HFFc6 (cell line): Measurements from ENCODE around the gene STK33. TPM values are rescaled to one million over a fixed set of nuclear protein-coding genes. Genes with fewer than 3 reads are reported as not detected.

Source experiments
- DNase-seq: peaks from one replicate; pipeline ENCODE4 v3.0.0-alpha.2; 2018
- H3K27ac Mint-ChIP-seq: 2 replicates; pipeline ENCODE4 v1.8.0; 2020; ENCODE audit warnings: mild to moderate bottlenecking, mixed read lengths
- H3K27me3 Mint-ChIP-seq: 2 replicates; pipeline ENCODE4 v1.8.0; 2021; ENCODE audit warnings: mild to moderate bottlenecking, moderate library complexity, mixed read lengths; ENCODE audit not compliant: insufficient read depth
- H3K36me3 Mint-ChIP-seq: 2 replicates; pipeline ENCODE4 v1.8.0; 2021; ENCODE audit warnings: low read depth, mixed read lengths
- H3K4me1 Mint-ChIP-seq: 2 replicates; pipeline ENCODE4 v1.8.0; 2020; ENCODE audit warnings: low read depth, mixed read lengths
- H3K4me3 Mint-ChIP-seq: 2 replicates; pipeline ENCODE4 v1.8.0; 2020; ENCODE audit warnings: mild to moderate bottlenecking, moderate library complexity, mixed read lengths
- H3K9me3 Mint-ChIP-seq: 2 replicates; pipeline ENCODE4 v1.8.0; 2020; ENCODE audit warnings: mild to moderate bottlenecking, mixed read lengths
- CTCF ChIP-seq: fragments of 200-600 bp; sonication (generic); IDR thresholded peaks from 2 replicates; pipeline ENCODE4 v1.5.0; 2021; ENCODE audit warnings: antibody characterized with exemption, mild to moderate bottlenecking
- total RNA-seq, 6 experiments: library from RNA; stranded (reverse); fragmentation: NEBNext Ultra II Directional; extraction: Animal tissue kit (Norgen Biotek cat#: 25700); gene quantifications; 2 replicates in 1 of 6; 3 replicates in 5 of 6; pipeline ENCODE4 v1.2.3, GENCODE V29; 2021

The STK33 gene
- total RNA-seq, 6 experiments from 2014 or later = 0.73 to 4.0 (median 3.8) TPM; not detected in 1

GRCh38 chr11:8384199-8384821 is 209.7 kb downstream of the STK33 start:
- no peak overlapping the region for H3K27ac Mint-ChIP-seq

GRCh38 chr11:8383627-8384026 is 210.4 kb downstream of the STK33 start:
- Mint-ChIP-seq H3K27ac (no peak overlapping the region), H3K4me1 (peaks cover 8% of the 10 kb centered on the region), H3K36me3 (no peaks in the 10 kb centered on the region), H3K4me3 (no peak overlapping the region), H3K9me3 (no peaks in the 10 kb centered on the region), H3K27me3 (peaks cover 13% of the 10 kb centered on the region)
- no peak for DNase-seq
- TF ChIP-seq CTCF = no peak

More at GRCh38 chr11:8384199-8384821, 209.7 kb downstream of the STK33 start:
- Mint-ChIP-seq H3K27me3 (peaks cover 18% of the 10 kb centered on the region), H3K4me3 (no peak overlapping the region), H3K4me1 (peaks cover 8% of the 10 kb centered on the region), H3K36me3 (no peaks in the 10 kb centered on the region), H3K9me3 (no peaks in the 10 kb centered on the region)
- no peak for DNase-seq
- no peak for TF ChIP-seq CTCF

GRCh38 chr11:8383227-8383626 is 210.8 kb downstream of the STK33 start:
- no peak overlapping the region for H3K27ac Mint-ChIP-seq
- DNase-seq = no peak
- H3K4me1 Mint-ChIP-seq = peaks cover 8% of the 10 kb centered on the region
- no peak for TF ChIP-seq CTCF
- H3K36me3 Mint-ChIP-seq = no peaks in the 10 kb centered on the region
- no peaks in the 10 kb centered on the region for H3K9me3 Mint-ChIP-seq
- H3K27me3 Mint-ChIP-seq = peaks cover 15% of the 10 kb centered on the region
- no peak overlapping the region for H3K4me3 Mint-ChIP-seq

- Mint-ChIP-seq H3K36me3 (no peaks in the 10 kb centered on the region), H3K4me1 (peaks cover 8% of the 10 kb centered on the region), H3K4me3 (no peak overlapping the region), H3K9me3 (no peaks in the 10 kb centered on the region), H3K27ac (no peak overlapping the region), H3K27me3 (peaks cover 15% of the 10 kb centered on the region)
- TF ChIP-seq CTCF = no peak
- peak; percentile 35 for DNase-seq
These were observed 211.5 kb downstream of the STK33 start for GRCh38 chr11:8382436-8383053.

GRCh38 chr11:8381871-8382396 is 212.1 kb downstream of the STK33 start:
- peaks cover 18% of the 10 kb centered on the region for H3K27me3 Mint-ChIP-seq
- no peaks in the 10 kb centered on the region for H3K36me3 Mint-ChIP-seq
- no peak overlapping the region for H3K27ac Mint-ChIP-seq
- DNase-seq = no peak
- no peaks in the 10 kb centered on the region for H3K9me3 Mint-ChIP-seq
- no peak for TF ChIP-seq CTCF
- peaks cover 8% of the 10 kb centered on the region for H3K4me1 Mint-ChIP-seq
- H3K4me3 Mint-ChIP-seq = no peak overlapping the region
